Measurements from ENCODE around the gene RNU5B-1. TPM values are rescaled to one million over a fixed set of nuclear protein-coding genes. Genes with fewer than 3 reads are reported as not detected.

The RNU5B-1 gene
- total RNA-seq, 4 donors from 2014 or later = not detected

- TF ChIP-seq CTCF (IDR thresholded peaks at IDR 0.05; ENCODE audit: low read depth) = no peak
Observed at GRCh38 chr15:65306551-65306950, 2.1 kb downstream of the RNU5B-1 start.

- TF ChIP-seq CTCF (IDR thresholded peaks at IDR 0.05; ENCODE audit: low read depth) = no peak
Observed at GRCh38 chr15:65307978-65308377, 3.5 kb downstream of the RNU5B-1 start.

DNA sequence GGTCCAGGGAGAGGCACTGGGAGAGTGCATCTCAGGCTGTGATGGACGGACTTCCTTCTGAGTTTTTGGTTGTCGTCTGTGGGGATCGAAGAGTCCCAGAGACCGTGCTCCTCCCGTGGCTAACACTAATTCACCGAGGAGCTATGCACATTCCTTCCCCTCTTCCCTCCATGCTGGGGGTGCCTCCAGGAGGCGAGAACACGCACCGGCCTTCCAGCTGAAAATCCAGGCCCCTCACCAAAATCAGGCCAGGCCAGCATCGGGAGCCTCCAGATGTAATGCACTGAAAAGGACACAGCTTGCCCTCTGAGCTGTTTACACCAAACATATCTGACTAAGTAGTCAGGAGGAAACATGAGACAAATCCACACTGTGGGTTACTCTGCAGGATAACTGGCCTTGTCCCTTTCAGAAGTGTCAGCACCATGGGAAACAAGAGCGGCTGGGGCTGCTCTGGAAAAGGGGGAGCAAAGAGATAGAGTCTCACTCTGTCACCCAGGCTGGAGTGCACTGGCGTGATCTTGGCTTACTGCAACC is 5.5 kb downstream of the RNU5B-1 start:
- TF ChIP-seq CTCF (IDR thresholded peaks at IDR 0.05; ENCODE audit: low read depth) = no peak

DNA sequence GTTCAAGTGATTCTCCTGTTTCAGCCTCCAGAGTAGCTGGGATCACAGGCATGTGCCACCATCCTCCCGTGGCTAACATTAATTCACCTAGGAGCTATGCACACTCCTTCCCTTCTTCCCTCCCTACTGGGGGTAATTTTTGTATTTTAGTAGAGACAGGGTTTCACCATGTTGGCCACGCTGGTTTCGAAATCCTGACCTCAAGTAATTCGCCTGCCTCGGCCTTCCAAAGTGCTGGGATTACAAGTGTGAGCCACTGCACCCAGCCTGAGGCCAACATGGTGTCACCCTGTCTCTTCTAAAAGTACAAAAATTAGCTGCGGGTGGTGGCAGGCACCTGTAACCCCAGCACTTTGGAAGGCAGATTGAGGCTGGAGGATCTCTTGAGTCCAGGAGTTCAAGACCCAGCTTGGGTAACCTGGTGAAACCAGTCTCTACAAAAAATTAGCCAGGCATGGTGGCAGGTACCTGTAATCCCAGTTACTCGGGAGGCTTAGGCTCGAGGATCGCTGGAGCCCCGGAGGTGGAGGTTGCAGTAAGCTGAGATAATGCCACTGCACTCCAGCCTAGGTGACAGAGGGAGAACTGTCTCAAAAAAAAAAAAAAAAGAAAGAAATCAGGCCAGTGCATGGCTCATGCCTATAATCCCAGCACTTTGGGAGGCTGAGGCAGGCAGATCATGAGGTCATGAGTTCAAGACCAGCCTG is 6.1 kb downstream of the RNU5B-1 start:
- no peak for TF ChIP-seq CTCF (IDR thresholded peaks at IDR 0.05; ENCODE audit: low read depth)

- no peak for TF ChIP-seq CTCF (IDR thresholded peaks at IDR 0.05; ENCODE audit: low read depth)
Observed at GRCh38 chr15:65311760-65312159, 7.3 kb downstream of the RNU5B-1 start.

DNA sequence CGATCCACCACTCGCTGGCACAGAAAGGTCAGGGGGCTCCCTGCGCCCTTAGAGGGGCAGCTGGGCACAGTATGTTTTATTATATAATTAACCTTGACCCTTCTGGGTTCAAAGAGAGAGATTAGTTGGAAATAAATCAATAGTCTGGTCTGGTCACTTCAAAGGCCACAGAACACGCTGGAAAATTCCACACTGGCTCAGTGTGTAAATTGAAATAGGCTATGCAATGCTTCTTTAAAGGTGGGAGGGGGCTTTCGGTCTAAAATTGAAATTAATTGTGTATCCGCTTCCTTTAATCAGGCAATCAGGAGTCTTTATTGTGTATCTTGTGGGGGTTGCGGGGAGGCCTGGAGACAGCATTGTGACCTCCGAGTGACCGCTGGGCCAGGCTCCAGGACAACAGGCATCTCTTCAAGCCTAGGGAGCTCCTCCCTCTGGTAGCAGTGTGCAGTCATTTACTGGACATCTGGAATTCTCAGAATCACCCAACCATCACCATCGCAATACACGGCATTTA is 8.0 kb downstream of the RNU5B-1 start:
- no peak for TF ChIP-seq CTCF (IDR thresholded peaks at IDR 0.05; ENCODE audit: low read depth)

DNA sequence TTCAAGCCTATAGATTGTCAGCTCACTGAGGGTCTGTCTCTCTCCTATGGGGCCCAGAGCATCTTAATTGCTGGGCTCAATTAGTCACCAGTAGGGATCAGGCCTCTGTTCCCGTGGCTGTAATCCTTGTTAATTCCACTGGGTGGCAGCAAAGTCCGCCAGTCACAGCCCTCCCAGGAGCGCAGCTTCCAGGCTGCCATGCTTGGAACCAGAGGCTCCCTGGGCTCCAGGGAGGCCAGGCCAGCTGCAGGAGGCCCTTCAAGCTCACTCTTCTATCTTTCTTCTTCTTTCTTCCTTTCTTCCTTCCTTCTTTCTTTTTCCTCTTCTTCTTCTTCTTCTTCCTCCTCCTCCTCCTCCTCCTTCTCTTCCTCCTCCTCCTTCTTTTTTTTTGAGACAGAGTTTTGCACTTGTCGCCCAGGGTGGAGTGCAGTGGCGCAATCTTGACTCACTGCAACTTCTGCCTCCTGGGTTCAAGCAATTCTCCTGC is 14.4 kb downstream of the RNU5B-1 start:
- no peak for TF ChIP-seq CTCF (IDR thresholded peaks at IDR 0.05; ENCODE audit: low read depth)
